ENCODE results near the gene COL4A1.
A peak's percentile ranks its signal among the peaks of the same experiment; 100 is the strongest.

Gene COL4A1

DNA sequence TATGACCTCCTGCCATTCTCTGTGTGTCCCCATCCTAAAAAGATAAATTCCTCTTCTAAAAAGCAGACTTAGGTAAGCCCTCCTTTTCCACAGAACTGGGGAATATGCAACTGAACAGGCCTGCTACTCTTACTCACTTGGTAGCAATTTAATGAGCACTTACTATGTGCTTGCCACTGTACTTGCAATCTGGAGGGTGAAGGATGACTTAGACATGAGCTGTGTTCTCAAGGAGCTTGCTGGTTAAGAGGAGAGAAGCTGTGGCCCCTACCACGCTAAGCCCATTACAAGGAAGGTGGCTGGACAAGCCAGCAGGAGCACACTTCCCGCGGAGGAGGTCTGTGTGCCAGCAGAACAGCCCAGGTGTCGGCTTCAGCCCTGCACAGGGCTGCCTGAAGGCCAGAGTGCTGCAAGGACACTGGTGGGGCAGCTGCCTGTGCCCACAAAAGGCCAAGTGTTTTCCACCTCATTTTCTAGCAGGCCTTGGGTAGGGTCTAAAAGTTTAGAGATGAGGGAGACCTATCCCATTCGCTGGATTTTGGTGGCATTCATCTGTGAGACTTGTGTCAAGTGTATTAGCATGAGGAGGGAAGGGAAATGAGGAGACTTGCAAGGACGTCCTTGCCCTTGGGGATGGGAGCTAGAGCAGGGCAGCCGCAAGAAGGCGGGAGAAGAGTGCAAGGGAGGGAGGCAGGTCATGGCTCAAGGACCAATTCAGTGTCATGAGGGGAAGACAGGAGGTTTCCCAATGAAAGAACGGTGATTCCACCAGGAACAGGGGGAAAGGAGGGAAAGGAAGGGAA is 52.0 kb downstream of the COL4A1 start:
- no peak for DNase-seq

DNA sequence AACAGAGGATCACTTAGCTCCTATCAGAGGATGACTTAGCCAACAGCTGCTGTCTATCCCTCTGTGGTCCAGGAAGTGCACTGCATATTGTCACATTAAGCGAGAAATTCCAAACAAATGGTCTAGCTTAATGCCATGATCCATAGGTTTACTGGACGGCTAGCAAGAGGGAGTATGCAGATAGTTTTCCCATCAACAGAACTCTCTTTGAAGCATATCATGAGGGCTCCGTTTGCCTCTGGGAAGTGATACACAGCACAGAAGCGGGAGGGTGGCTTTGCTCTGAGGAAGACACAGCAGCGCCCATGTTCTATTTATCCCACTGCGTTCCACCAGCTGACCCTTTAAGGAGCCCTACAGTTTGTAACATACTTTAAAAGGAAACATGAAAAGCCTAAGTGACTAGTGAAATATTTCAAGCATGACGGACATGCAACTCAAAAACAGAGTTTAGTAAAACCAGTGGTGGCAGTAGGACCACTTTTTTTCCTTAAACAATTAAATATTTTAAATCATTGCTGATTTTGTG is 52.7 kb downstream of the COL4A1 start:
- DNase-seq = no peak

DNA sequence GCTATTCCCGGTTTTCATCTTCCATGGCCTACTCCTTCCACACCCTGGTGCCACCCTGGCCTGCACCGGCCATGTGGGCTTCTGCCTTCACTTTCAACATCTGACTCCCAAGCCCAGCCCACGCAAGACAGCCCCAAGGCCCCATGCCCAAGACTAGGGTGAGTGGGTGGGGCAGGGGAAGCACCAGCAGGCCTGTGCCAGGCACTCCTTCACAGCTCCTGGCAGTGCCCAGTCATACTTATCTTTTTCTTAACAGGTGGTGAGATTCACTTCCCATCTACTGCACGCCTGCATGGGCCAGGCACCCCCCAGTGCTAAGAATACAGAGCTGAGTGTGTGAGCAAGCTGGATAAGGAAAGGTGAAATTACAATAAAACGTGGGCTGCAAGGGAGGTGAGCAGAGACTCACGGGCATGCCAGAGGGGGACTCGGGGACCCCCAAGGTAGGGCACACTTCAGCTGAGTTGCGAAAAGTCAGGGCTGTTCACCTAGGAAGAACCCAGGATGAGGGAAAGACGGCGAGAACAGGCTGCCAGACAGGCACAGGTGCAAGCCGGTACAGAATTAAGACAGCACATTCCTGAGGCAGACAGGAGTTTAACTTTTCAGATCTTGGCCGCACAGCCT is 55.7 kb downstream of the COL4A1 start:
- peak; percentile 22 for DNase-seq

DNA sequence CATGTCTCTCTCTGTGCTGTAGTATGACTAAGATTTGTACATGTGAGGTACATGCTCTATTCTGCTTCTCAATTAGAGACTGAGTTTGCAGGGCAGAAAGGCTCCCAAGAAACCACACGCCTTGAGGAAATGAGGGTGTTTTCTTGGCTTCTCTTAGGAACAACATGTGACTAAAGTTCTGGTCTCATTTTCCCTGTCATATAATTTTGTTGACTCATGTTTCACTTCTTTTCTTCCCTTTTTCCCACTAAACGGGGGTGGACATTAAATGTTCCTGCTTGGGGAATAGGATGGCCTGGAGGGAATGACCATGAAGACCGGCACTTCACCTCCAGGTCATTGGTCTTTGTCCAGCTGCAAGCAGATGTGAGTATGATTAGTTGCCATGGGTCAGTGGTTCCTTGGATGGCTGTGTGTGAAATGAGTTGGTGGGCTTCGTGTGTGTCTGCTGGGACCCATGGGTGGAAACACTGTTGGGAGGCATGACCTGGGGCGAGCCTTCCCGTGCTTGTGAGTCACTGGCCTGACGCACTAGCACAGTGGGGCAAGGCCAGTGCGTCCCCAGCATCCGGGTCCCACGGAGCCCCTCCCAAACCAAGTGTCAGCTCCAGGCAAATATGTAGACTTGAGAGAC is 56.6 kb downstream of the COL4A1 start:
- peak; percentile 27 for DNase-seq

DNA sequence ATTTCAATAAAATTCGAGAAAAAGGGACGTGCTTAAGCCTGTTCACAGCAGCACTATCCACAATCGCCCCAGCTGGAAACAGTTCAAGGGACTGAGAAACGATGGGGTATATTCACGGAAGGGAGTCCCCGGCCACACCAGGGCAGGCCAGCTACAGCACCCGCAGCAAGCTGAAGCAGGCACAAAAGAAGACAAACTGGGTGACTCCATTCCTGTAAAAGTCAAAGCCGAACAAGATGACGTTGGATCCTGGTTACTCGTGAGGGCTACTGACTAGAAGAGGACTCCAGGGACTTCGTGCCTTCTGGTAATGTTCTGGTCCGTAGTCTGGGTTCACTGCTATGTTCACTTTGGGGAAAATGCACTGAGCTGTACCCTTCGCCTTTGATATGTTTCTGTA is 57.6 kb downstream of the COL4A1 start:
- no peak for DNase-seq

DNA sequence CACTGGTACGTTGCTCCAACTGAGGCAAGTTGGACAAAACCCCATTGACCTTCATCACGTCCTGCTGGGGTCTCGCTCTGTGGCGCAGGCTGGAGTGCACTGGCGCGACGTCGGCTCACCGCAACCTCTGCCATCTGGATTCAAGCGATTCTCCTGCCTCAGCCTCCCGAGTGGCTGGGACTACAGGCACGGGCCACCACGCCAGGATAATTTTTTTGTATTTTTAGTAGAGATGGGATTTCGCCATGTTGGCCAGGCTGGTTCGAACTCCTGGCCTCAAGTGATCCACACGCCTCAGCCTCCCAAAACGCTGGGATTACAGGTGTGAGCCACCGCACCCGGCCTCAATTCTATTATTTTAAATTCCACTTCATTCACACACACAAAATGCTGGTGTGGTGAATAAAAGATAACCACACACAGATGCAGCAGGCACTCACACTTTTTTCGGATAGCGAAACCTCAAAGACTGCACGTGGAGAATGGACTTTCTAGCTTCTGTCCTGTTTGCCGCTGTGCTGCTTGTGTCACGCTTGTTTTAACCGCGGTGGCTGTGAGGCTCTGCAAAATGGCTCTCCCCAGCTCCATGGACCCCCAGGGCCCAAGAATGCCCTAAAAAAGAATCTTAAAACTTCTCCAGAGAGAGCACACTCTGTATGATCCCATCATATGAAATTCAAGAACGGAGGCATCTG is 58.4 kb downstream of the COL4A1 start:
- no peak for DNase-seq

DNA sequence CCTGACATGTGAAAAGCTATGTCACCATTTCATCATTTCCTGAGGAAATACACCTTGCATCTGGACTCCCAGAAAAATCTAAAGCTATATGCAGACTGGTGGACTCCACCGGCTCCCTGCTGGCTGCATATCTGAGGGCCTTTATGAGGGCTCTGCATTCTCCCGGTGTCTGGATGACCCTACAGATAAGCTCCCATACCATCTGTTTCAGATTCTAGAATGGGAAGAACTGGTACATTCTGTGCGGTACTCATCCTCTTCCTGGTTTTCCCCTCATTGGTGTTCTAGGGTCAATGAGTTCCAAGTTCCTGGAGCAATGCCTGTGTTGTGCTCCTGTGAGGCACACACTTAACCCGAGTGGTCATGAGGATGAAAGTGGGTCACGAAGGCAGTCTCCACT is 60.4 kb downstream of the COL4A1 start:
- no peak for DNase-seq

DNA sequence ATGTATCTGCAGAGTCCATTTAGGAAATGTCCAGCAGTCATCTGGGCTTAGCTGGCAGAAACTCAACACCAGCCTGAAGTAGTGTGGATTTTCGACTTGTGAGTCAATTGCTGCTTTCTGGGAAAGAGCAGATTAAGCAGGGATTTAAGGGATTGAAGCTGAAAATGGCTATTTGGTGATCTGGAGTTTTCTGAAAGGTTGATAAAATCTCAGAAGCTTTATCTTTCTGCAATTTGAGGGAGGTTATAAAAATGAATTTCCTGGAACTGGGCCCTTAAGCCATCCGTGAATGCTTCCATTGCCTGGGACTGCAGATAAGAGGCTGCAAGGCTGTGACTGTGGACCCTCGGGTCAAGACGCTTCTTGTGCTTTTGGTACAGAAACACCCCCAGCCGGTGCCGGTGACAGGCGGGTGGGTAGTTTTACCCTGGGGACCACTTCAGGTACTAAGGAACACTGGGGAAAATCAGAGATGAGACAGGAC is 61.5 kb downstream of the COL4A1 start:
- no peak for DNase-seq

DNA sequence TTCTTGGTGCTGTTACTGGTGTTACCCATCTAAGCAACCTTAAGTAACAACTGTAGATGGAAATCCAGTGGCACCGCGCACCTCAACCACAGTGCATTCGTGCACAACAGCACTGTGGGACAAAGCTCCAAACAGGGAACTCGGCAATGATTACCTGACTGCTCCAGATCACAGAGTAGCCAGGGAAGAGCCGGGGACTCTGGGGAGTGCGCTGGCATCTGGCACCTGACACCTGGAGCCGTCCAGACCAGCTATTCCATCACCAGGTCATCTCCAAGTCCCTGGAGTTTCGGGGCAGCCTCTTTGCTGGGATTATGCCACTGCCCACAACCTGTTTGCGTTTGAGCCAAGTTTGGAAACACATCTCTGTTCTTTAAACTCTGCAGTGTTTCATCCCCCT is 62.0 kb downstream of the COL4A1 start:
- no peak for DNase-seq

DNA sequence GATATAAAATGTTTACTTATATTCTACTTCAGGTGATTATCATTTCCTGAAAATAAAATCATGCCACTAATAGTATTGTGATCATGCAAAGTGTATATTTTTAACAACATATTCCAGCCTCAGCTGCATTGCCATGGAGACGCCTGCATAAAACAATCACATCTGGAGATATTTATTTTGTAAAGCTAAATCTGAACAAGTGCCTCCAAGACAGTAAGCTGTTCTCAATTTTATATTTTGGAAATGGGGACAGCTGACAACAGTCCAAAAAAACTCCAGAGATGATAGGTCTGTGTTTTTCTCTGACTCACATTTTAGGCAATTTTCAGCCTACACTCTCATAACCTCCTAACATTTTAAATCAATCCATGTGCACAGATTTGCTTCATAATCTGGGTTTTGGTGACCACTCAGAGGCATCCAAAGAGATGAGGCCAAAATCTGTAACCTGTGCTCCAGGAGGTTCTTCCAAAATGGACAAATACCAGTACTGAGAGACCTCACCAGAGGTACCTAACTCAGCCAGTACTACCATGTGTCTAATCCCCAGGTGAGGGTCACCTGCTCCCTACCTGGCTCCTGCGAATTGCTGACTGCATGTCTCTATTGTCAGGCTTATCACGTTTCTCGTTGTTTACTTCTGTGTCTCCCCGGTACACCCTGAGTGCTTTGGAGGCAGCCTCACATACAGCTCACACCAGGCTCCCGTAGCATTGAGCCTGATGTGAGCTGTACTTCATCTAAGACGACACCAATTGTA is 62.7 kb downstream of the COL4A1 start:
- DNase-seq = no peak

DNA sequence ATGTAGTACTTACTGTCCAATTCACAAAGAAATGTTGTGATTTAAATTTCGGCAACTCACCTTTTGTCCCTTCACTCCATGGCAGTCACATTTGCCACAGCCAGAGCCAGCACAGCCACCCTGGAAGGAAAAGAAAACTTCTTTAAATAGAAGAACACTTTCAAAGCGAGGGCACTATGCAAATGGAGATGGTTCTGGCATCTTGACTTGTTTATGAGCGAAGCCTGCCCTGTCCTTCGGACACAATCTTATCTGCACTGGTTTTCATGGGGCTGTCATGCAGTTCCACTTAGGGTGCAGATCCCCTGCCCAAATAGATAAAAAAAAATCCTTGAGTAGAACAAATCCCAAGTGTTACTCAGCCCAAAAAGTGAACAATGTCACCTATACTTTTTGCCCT is 64.3 kb downstream of the COL4A1 start:
- DNase-seq = no peak

DNA sequence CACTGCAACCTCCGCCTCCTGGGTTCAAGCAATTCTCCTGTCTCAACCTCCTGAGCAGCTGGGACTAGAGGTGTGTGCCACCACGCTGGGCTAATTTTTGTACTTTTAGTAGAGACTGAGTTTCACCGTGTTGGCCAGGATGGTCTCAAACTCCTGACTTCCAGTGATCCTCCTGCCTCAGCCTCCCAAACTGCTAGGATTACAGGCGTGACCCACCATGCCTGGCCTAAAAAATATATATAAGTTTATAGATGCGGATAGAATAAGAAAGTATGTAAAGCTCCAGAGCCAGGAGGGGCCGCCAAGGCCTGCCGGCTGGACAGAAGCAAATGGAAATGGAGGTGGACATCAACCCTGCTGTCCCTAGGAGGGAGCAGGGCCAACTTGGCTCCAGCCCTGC is 66.0 kb downstream of the COL4A1 start:
- DNase-seq = no peak

DNA sequence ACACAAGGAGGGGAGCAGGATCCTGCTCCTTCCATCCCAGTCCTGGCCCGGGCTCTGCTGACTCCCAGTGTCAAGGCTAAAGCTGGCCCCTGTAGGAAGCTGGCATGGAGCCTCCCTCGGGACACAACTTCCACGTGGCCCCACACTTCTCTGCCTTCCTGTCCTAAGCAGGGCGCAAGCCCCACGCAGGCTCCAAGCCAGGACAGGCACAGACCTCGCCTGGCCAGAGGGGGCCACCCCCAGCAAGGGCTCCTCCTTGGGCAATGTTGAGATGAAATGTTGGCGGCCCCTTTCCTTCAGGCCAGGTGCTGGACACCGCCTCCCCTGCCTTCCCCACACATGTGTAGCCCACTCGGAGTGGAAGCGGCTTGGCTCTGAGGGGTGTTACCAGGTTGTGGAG is 66.6 kb downstream of the COL4A1 start:
- DNase-seq = no peak

DNA sequence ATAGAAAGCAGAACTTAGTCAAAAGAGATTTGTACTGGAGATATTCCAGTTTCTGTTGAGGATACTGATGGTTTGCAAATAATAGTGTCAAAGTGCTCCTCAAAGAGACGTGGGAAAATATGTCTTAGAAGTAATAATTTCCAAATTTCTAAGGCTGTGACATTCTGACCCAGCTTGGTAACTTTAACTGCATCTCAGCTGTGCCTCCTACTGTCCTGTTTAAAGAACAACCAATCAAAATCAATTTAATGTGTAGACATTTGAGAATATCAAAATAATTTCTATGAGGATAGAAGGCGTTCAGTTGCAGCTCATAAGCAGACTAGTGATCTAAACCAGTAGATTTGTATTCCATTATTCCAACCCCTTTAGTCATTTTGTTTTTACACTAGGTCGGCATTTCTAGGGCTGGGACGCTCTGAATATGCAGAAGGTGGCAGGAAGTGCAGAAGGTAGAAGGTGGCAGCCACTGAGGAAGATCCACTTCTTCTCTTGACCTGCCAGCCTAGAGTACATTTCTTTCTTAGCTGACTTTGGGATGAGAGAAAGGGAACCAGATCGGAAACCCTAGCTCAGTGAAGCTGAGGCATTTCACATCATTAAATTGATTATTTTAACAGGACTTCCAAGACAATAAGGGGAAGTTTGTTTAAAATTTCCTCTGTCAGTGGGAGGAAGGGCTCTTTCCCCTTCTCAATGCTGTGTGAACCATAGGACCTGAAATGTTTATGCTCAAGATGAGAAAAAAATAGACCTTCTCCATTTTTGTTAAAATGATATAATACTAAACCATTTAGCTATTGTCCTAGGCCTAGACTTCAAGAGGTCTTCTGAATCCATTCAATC is 67.5 kb downstream of the COL4A1 start:
- no peak for DNase-seq

DNA sequence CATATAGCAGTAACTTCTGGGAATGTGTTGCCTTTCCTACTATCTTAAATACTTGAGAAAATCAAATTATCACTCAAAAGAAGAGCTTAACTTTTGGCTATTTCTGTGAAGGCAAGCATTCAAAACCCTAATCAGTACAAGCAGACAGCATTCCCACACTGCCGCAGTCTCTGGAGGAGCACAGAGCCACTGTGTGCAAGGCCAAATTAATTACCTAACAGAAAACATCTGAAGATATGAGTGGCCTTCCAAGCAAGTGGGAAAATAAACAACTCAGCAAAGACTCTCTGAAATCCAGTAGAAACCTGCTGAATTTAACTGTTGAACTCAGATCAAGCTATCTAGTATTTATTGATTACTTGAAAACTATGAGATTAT is 68.2 kb downstream of the COL4A1 start:
- DNase-seq = no peak

DNA sequence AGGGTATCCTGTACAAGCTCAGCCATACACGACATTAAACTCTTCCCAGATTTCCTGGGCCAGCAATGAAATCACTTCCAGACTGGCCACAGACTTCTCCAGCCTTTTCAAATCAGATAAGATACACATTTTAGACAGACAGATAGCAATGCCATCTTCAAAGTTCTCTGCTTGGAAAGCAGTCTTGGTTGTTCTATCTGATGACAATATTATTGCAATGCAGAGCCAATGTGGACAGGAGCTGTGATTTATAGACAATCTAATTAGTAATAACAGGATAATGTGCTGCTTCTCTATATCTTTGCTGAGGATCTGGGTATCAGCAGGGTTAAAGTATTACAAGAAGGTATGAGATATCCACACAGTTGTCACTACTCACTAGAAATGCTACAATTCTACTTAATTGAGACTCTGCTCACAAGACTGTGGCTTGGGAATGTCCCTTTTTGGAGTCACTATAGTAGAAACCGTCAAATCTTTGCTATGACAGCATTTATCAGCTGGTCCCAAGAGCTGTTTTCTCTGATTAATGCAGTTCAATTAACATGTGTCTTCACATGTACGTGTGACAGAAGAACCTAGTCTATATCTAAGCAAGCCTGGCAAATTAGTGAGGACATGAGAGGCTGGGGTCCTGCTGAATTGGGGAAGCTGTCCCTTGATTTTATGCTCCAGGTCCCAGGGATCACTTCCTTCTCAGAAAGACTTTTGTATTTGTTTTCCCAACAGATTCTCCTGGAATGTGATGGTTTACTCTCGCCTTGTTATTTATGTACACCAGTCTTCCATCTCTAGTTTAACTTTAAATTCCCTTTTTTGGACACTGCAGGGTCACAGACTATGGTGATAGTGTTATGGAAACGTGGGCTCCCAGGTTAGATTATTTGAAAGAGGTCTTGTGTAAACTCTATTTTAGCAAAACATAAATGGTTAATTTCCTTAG is 68.8 kb downstream of the COL4A1 start:
- DNase-seq = no peak

DNA sequence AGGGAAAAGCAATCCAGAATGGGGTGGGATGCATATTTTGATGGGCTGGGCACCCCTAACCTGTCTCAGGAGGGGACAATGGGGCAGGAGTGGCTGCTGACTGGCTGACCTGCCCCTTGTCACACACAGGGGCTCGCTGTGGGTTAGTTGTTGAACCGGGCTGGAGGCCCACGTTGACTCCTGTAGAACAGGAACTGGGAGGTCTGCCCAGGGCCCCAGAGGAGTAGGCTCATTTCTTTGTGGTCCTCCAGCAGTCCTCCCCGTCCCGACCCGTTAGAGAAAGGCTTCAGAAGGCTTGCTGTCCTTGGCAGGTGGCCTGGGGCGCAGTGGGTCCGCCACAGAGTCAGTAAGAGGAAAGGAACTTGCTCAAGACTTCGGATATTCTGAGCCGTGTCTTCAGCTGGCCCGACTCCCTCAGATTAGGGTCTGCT is 70.1 kb downstream of the COL4A1 start:
- no peak for DNase-seq

DNA sequence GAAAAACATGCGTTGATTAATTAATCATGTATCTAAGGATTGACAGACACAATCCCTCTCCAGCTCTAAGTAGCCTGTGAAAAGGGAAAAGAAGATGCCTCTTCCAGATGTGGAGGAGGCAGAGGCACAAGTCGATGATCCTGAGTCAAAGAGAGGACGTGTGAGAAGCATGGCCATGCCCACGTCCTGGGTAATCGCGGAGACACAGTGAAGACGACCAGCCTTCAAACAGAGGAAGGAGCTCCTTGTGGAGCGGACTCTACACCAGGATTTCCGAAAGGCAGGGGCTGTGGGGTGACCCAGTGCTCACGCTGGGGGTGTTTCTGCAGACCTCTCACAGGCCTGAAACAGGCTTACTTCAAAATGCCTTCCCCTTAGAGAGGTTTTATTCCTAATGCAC is 70.5 kb downstream of the COL4A1 start:
- DNase-seq = no peak

DNA sequence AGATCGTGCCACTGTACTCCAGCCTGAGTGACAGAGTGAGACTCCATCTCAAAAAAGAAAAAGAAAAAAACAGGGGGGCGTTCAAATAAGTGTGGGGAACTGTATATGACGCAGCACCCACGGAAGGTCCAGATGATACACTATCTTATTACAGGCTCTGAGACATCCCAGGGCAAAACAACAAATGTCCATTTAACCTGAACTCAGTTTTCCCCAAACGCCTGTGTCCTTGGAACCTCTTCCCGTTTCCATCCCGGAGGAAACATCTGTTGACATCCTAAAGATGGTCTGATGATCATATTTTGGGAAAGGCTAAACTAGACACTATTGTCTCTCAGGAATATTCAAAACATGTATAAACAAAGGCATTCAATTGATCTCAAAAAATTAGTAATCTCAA is 72.4 kb downstream of the COL4A1 start:
- DNase-seq = no peak

DNA sequence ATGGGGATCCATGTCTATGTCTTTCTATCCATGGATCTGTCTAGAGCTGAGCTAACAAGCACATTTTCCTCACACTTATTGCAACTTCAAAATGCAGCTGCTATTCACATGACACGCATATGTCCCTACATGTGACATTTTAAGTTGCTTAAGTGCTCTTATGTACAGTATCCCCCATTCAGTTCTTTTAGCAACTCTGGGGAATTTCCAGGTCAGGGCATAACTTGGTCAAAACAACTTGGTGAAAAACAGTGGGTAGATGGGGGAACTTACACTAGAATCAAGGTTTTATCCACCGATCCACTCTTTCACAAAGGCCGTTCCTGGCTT is 73.0 kb downstream of the COL4A1 start:
- DNase-seq = peak; percentile 53

Data from inflammatory macrophage treated with lipopolysaccharide for 4 hours (primary cell).